ENCODE measurements around the gene ZFP36L1. TPM values are rescaled to one million over a fixed set of nuclear protein-coding genes. Genes with fewer than 3 reads are reported as not detected.

The ZFP36L1 gene
- 100 to 1,000 TPM; 233 to 326 TPM for total RNA-seq

GRCh38 chr14:68792979-68793733 lies at the start of gene ZFP36L1:
Gene ZFP36L1 (minus strand): TSS chr14:68793067. CDS start chr14:68792938, 129 bp downstream.
- Histone ChIP-seq H3K27me3 (replicated peaks; ENCODE audit: insufficient read depth) (no peaks in the 10 kb centered on the region), H3K36me3 (peaks cover 10% of the 10 kb centered on the region), H3K4me1 (ENCODE audit: control insufficient read depth in 1 of 2, low read depth in 2 of 2) (peaks cover 15 to 22% of the 10 kb centered on the region in 2 donors), H3K9me3 (no peaks in the 10 kb centered on the region), H3K27ac (peak within 1 kb of the TSS; percentile 99 to 100), H3K4me3 (peak within 1 kb of the TSS; percentile 96)
- ATAC-seq (ENCODE audit: insufficient number of reproducible peaks, low FRiP score, low read depth) (peak; percentile 38), DNase-seq (ENCODE audit: low spot score) (peak; percentile 84)
- TF ChIP-seq, protein P1, sequence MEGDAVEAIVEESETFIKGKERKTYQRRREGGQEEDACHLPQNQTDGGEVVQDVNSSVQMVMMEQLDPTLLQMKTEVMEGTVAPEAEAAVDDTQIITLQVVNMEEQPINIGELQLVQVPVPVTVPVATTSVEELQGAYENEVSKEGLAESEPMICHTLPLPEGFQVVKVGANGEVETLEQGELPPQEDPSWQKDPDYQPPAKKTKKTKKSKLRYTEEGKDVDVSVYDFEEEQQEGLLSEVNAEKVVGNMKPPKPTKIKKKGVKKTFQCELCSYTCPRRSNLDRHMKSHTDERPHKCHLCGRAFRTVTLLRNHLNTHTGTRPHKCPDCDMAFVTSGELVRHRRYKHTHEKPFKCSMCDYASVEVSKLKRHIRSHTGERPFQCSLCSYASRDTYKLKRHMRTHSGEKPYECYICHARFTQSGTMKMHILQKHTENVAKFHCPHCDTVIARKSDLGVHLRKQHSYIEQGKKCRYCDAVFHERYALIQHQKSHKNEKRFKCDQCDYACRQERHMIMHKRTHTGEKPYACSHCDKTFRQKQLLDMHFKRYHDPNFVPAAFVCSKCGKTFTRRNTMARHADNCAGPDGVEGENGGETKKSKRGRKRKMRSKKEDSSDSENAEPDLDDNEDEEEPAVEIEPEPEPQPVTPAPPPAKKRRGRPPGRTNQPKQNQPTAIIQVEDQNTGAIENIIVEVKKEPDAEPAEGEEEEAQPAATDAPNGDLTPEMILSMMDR (IDR thresholded peaks at IDR 0.05): no peak

- Histone ChIP-seq H3K9me3 (no peaks in the 10 kb centered on the region), H3K27ac (no peak overlapping the region), H3K4me3 (no peak overlapping the region), H3K27me3 (replicated peaks; ENCODE audit: insufficient read depth) (no peaks in the 10 kb centered on the region), H3K4me1 (ENCODE audit: control insufficient read depth in 1 of 2, low read depth in 2 of 2) (peaks cover 0 to 6% of the 10 kb centered on the region in 2 donors), H3K36me3 (peaks cover 11% of the 10 kb centered on the region)
- TF ChIP-seq, protein P1 (IDR thresholded peaks at IDR 0.05): no peak
- DNase-seq (ENCODE audit: low spot score) (no peak), ATAC-seq (ENCODE audit: insufficient number of reproducible peaks, low FRiP score, low read depth) (no peak)
Measured at GRCh38 chr14:68842298-68842697, 49.4 kb upstream of the ZFP36L1 start.

- no peak for ATAC-seq (ENCODE audit: insufficient number of reproducible peaks, low FRiP score, low read depth)
- Histone ChIP-seq H3K4me3 (no peak overlapping the region), H3K36me3 (peaks cover 11% of the 10 kb centered on the region), H3K9me3 (peaks cover 4% of the 10 kb centered on the region), H3K4me1 (ENCODE audit: control insufficient read depth in 1 of 2, low read depth in 2 of 2) (peaks cover 0 to 6% of the 10 kb centered on the region in 2 donors), H3K27ac (no peak overlapping the region), H3K27me3 (replicated peaks; ENCODE audit: insufficient read depth) (no peaks in the 10 kb centered on the region)
- TF ChIP-seq, protein P1 (IDR thresholded peaks at IDR 0.05): no peak
- no peak for DNase-seq (ENCODE audit: low spot score)
Measured at GRCh38 chr14:68841016-68841809, 48.3 kb upstream of the ZFP36L1 start.

DNA sequence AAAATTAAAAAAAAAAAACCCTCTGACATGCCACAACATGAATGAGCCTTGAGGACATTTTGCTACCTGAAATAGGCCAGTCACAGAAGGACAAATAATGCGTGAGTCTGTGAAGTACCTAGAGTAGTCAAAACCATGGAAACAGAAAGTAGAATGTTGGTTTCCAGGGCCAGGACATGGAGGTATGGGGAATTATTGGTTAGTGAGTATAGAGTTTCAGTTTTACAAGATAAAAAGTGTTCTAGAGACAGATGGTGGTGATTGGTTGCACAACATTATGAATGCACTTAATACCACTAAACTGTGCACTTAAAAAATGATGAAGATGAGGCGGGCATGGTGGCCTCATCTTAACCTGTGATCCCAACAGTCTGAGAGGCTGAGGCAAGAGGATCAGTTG lies 47.6 kb upstream of the ZFP36L1 start:
- DNase-seq (ENCODE audit: low spot score) (no peak), ATAC-seq (ENCODE audit: insufficient number of reproducible peaks, low FRiP score, low read depth) (no peak)
- H3K9me3 ChIP-seq: peaks cover 9% of the 10 kb centered on the region
- no peak overlapping the region for H3K4me3 ChIP-seq
- H3K4me1 ChIP-seq (ENCODE audit: control insufficient read depth in 1 of 2, low read depth in 2 of 2): peaks cover 0 to 6% of the 10 kb centered on the region in 2 donors
- TF ChIP-seq, protein P1 (IDR thresholded peaks at IDR 0.05): no peak
- H3K36me3 ChIP-seq: peaks cover 11% of the 10 kb centered on the region
- H3K27ac ChIP-seq: no peak overlapping the region
- no peaks in the 10 kb centered on the region for H3K27me3 ChIP-seq (replicated peaks; ENCODE audit: insufficient read depth)

DNA sequence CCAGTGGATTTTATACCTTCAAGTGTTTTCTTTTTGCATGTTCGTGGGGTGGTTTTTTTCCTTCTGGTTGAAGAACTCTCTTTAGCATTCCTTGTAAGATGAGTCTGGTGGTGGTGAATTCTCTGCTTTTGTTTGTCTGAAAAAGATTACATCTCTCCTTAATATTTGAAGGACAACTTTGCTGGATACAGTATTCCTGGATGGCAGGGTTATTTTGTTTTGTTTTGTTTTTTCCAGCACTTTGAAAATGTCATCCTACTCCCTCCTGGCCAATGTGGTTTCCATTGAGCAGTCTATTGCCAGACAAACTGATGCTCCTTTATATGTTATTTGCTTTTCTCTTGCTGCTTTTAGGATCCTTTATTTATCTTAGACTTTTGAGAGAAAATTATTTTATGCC lies 43.2 kb upstream of the ZFP36L1 start:
- Histone ChIP-seq H3K27me3 (replicated peaks; ENCODE audit: insufficient read depth) (no peaks in the 10 kb centered on the region), H3K27ac (no peak overlapping the region), H3K4me3 (no peak overlapping the region), H3K4me1 (ENCODE audit: control insufficient read depth in 1 of 2, low read depth in 2 of 2) (no peaks in the 10 kb centered on the region), H3K9me3 (peaks cover 9% of the 10 kb centered on the region), H3K36me3 (peaks cover 11% of the 10 kb centered on the region)
- DNase-seq (ENCODE audit: low spot score): no peak
- no peak for ATAC-seq (ENCODE audit: insufficient number of reproducible peaks, low FRiP score, low read depth)
- TF ChIP-seq, protein P1 (IDR thresholded peaks at IDR 0.05): no peak

Data from thoracic aorta (tissue), 2 donors.